ENCODE results near the gene PMPCA. TPM values are rescaled to one million over a fixed set of nuclear protein-coding genes. Genes with fewer than 3 reads are reported as not detected.

Gene PMPCA
- total RNA-seq, 1 experiment from 2014 or later = 58.4 TPM

DNA sequence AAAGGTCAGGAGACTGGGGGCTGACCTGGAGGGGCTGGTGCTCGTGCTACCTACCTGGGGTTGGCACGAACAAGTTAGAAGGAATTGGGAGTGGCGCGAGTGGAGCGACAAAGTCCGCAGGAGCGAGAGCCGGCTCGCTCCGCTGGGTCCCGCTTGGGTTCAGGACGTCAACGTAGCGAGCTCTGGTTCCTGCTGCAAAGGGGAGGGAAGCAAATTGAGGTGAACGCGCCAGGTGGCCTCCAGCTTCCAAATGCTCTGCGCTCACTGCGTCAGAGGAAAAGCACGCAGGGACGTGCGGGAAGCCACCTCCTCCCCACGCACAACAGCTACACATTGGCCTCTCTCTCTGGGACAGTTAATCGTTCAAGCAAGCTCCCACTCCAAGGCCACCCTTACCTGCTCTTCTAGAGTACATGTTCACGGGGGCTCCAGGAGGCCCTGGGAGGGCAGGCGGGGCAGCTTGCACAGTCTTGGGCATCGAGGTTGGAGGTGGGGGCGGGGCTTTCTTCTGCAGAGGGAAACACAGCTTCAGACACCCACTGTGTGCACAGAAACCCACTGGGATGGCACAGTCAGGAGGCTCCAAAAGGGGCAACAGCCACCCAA is 36.8 kb downstream of the PMPCA start:
- Histone ChIP-seq H3K4me1 (replicated peaks) (no peaks in the 10 kb centered on the region), H3K27me3 (replicated peaks) (no peaks in the 10 kb centered on the region), H3K36me3 (peaks cover 81% of the 10 kb centered on the region), H3K9me3 (replicated peaks) (no peaks in the 10 kb centered on the region), H3K27ac (no peak overlapping the region), H3K4me3 (no peak overlapping the region)
- no peak for DNase-seq (ENCODE audit: low read depth in 1 of 2, low spot score in 2 of 2)

DNA sequence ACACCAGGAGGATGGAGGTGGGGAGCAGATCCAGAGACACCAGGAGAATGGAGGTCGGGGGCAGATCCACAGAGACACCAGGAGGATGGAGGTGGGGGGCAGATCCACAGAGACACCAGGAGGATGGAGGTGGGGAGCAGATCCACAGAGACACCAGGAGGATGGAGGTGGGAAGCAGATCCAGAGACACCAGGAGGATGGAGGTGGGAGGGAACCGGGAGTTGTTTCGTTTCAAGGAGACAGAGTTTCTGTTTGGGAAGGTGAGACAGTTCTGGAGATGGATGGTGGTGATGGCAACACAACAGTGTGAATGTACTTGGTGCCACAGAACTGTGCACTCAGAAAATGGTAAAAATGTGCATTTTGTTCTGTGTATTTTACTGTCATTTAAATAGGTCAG is 38.2 kb downstream of the PMPCA start:
- Histone ChIP-seq H3K27ac (no peak overlapping the region), H3K27me3 (replicated peaks) (no peaks in the 10 kb centered on the region), H3K36me3 (peaks cover 77% of the 10 kb centered on the region), H3K4me1 (replicated peaks) (no peaks in the 10 kb centered on the region), H3K9me3 (replicated peaks) (no peaks in the 10 kb centered on the region), H3K4me3 (no peak overlapping the region)
- no peak for DNase-seq (ENCODE audit: low read depth in 1 of 2, low spot score in 2 of 2)

DNA sequence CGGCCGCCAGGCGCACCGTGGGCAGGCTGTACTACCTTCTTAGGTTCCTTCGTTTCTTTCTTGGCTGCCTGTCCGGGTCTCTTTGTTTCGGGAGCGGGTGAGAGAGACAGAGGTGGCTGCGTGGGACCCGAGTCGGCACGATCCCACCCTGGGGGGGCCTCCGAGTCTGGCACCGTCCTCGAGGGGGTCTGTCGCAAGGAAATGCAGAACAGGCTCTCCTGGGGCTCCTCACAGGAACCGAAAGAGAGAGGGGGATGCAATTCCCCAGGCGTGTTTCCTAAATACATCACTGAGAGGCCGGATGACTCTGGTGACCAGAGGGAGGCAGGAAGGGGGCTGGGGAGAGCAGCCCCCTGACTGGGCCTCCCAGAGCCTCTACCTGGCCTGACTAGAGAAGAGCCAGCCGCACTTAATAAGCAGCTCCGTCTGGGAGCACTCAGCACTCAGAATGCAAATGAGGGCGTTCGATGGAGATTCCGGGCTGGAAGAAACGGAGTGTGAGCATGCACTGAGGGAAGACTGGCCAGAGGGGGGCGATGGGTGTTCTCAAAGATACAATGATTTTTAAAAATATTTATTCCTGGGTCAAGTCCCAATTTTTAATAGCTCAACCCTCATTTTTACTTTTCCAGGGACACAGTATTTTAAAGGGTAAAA is 40.9 kb downstream of the PMPCA start:
- Histone ChIP-seq H3K36me3 (peaks cover 83% of the 10 kb centered on the region), H3K4me3 (no peak overlapping the region)
- no peak for DNase-seq (ENCODE audit: low read depth in 1 of 2, low spot score in 2 of 2)

DNA sequence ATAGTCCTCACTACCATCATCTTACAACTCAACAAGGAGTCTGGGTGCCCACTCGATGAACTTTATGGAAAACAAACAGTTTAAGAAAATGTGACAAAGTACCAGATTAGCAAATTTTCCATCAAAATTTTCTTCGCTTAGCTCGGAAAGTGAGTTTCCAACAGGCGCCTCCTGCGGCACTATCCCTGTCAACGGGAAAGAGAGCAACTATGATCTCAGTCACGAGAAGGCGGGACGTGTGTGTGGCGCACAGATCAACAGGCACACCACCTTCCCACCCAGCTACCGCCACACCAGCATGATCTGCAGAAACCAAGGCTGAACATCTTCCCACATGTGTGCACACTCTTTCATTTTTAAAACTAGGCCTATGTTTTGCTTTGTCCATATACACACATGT is 42.9 kb downstream of the PMPCA start:
- Histone ChIP-seq H3K9me3 (replicated peaks) (no peaks in the 10 kb centered on the region), H3K4me3 (no peak overlapping the region), H3K36me3 (peaks cover 84% of the 10 kb centered on the region), H3K27me3 (replicated peaks) (no peaks in the 10 kb centered on the region), H3K27ac (no peak overlapping the region), H3K4me1 (replicated peaks) (no peaks in the 10 kb centered on the region)
- no peak for DNase-seq (ENCODE audit: low read depth in 1 of 2, low spot score in 2 of 2)

More for the DNA sequence above, 40.9 kb downstream of the PMPCA start:
- Histone ChIP-seq H3K27me3 (replicated peaks) (no peaks in the 10 kb centered on the region), H3K9me3 (replicated peaks) (no peaks in the 10 kb centered on the region), H3K27ac (no peak overlapping the region), H3K4me1 (replicated peaks) (no peaks in the 10 kb centered on the region)

DNA sequence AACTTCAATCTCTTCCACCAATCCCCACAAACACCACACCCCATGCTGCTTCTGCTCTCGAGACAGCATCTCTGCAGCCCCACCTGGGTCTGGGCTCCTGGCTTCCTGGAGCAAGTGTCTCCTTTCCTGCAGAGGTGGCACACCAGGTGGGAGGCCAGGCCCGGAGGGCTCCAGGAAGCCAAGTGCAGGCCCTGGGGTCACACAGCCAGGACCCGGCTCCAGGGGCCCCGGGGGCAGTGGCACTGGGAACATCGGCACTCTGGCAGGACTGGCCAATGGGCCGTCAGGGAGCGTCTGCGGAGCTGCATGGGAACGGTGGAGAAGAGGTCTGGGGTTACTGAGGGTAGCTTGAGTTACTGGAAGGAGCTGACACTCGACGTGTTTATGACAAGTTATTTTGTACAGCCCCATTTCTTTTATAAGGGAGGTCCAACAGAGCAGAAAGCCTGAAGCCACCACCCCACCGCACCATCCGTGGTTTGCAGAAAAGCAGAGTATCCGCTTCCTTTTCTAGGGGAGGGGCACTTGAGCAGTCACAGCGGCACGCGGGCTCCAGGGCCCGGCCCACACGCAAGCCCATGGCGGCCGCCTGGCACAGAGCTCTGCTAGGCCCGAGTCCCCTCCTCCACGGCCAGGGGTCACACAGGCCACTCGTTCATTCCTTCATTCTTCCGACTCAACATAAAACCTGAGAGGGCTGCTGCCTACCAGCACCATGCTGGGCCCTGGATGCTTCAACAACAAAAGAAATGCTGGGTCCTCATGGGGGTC is 43.8 kb downstream of the PMPCA start:
- H3K36me3 ChIP-seq = peaks cover 88% of the 10 kb centered on the region

DNA sequence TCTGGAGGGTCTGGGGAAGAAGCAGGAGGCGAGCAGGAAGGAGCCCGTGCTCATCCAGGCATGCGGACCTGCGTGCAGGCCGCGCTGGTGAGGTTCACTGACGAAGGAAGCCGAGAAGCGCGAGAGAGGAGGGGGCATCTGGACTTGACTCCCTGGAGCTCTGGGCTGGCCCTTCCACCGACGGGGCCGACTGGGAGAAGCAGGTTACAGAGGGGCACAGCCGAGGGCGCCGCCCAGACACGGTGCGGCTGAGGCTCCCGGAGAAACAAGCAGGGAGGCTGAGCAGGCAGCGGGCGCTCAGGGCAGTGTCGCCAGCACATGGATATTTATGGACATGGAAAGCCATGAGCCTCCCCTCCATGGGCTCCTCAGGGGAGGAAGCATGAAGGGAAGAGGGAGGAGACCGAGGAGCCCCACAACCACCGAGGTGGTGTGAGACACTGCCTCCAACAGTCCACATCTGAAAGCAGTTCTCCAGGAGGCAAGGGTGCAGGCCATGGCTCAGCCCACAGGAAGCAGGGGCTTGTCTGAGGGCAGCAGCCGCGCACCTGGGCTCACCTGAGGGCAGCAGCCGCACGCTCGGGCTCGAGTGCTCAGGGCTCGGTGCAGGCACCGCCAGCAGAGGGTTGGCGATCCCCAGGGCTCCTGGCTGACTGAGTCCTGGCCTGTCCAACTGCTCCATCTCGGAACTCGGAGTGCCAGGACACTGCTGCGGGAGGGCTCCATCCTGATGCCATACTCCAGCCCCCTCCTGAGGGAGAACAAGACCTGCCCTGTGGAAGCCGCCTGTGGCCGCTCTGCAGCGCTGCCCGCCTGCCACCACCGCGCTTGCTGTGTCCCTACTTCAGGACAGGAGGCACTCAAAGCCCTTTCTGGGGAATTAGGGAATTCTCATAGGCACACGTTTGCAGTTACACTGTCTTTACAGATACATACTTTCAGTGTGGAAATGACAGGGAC is 44.9 kb downstream of the PMPCA start:
- H3K27ac ChIP-seq = no peak overlapping the region
- no peak overlapping the region for H3K4me3 ChIP-seq
- H3K9me3 ChIP-seq (replicated peaks) = no peaks in the 10 kb centered on the region
- DNase-seq (ENCODE audit: low read depth in 1 of 2, low spot score in 2 of 2) = no peak
- H3K4me1 ChIP-seq (replicated peaks) = no peaks in the 10 kb centered on the region
- H3K36me3 ChIP-seq = peaks cover 87% of the 10 kb centered on the region
- no peaks in the 10 kb centered on the region for H3K27me3 ChIP-seq (replicated peaks)

More for the DNA sequence above, 43.8 kb downstream of the PMPCA start:
- Histone ChIP-seq H3K4me1 (replicated peaks) (no peaks in the 10 kb centered on the region), H3K27me3 (replicated peaks) (no peaks in the 10 kb centered on the region), H3K27ac (no peak overlapping the region), H3K9me3 (replicated peaks) (no peaks in the 10 kb centered on the region), H3K4me3 (no peak overlapping the region)
- no peak for DNase-seq (ENCODE audit: low read depth in 1 of 2, low spot score in 2 of 2)

DNA sequence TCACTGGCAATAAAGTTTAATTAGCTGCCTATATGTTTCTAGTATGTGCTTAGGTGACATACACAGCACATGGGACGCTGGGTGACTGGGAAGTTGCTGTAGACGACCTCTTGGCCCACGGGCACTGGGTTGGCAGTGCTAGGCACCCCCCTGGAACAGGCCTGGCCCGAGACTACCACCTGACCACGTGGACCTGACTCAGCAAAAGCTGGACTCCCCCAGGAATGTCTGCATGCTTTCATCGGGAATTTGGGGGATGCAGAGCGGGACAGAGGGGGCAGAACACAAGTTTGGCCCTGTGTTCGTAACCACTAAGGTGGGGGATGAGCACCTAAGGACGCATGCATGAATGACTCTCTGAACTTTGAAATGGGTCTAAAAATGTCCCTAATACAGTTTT is 45.8 kb downstream of the PMPCA start:
- no peak overlapping the region for H3K27ac ChIP-seq
- H3K9me3 ChIP-seq (replicated peaks) = no peaks in the 10 kb centered on the region
- no peaks in the 10 kb centered on the region for H3K27me3 ChIP-seq (replicated peaks)
- H3K4me1 ChIP-seq (replicated peaks) = no peaks in the 10 kb centered on the region
- H3K36me3 ChIP-seq = peaks cover 85% of the 10 kb centered on the region
- no peak for DNase-seq (ENCODE audit: low read depth in 1 of 2, low spot score in 2 of 2)
- no peak overlapping the region for H3K4me3 ChIP-seq

DNA sequence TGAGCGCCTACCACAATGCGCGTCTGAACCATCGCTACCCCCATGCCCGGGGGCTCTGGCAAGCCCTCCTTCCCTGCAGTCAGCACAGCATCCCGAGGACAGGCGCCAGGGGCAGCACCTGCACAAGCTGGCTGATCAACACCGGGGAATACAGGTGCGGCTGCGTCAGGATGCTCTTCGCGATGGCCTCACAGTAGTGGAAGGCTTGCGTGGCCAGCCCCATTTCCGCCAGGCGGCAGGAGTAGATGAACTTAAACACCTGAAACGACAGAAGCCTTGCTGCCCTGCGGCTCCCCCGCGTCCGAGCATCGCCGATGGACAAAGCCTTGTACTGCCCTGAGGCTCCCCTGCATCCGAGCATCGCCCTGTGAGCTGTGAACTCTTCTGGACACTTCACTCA is 46.9 kb downstream of the PMPCA start:
- Histone ChIP-seq H3K27ac (no peak overlapping the region), H3K27me3 (replicated peaks) (no peaks in the 10 kb centered on the region), H3K36me3 (peaks cover 88% of the 10 kb centered on the region), H3K4me3 (no peak overlapping the region), H3K9me3 (replicated peaks) (no peaks in the 10 kb centered on the region), H3K4me1 (replicated peaks) (no peaks in the 10 kb centered on the region)
- no peak for DNase-seq (ENCODE audit: low read depth in 1 of 2, low spot score in 2 of 2)

DNA sequence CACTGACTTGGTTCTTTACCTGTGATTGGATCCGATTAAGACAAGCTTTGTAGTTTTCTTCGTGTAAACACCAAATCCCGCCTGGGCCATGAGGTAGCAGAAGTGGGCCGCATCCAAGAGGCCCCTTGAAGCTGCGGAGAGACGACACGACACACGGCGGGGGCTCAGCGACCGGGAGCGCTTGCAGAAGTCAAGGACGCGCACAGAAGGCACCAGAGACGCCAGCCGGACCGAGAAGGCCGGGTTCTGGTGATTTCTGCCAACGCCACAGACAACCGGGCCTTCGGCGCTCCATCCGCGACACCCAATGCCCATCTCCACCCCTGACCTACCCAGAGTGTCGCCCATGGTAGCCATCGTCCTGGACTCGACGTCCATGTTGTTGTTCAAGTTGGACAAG is 49.0 kb downstream of the PMPCA start:
- no peak for DNase-seq (ENCODE audit: low read depth in 1 of 2, low spot score in 2 of 2)
- Histone ChIP-seq H3K9me3 (replicated peaks) (no peaks in the 10 kb centered on the region), H3K27ac (no peak overlapping the region), H3K27me3 (replicated peaks) (no peaks in the 10 kb centered on the region), H3K4me1 (replicated peaks) (no peaks in the 10 kb centered on the region), H3K4me3 (no peak overlapping the region), H3K36me3 (peaks cover 94% of the 10 kb centered on the region)

DNA sequence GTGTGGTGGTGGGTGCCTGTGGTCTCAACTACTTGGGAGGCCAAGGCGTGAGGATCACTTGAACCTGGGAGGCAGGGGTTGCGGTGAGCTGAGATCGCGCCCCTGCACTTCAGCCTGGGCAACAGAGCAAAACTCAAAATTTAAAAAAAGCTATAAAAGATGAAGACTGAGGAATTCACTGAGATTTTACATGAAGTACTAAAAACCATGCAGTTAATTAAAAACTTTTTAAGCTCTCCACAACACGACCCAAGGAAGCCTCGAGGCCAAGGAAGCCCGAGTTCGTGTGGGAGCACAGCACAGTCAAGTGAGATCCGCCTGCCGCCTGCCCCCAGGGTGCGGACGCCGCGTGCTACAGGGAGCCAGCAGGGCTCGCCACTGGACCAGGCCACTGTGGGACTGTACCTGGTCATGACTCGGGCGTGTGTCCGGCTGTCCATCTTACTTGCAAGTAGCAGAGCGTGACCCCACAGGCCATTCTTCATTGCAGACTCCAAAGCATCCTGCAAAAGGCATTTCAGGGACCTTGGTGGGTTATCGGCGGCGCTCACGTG is 50.4 kb downstream of the PMPCA start:
- no peak for DNase-seq (ENCODE audit: low read depth in 1 of 2, low spot score in 2 of 2)
- H3K36me3 ChIP-seq = peaks cover 96% of the 10 kb centered on the region
- no peak overlapping the region for H3K4me3 ChIP-seq

DNA sequence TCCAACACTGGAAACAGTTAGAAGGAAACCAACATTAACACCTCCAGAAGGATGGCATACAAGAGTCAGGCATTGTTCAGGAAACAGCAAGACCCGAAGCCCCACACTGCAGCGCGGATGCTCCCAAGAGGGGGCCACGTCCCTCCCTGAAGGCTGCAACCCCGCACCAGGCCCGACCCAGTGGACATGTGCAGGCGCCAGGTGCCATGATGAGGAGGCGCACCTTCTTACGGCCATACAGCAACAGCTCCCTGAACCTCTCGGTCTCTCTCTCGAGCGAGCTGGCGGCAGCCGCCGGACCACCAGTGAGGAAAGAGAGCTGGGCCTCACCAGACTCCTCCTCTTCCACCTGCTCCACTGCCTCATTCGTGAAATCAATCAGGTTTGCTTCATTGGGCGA is 52.2 kb downstream of the PMPCA start:
- H3K27me3 ChIP-seq (replicated peaks) = no peaks in the 10 kb centered on the region
- no peak for DNase-seq (ENCODE audit: low read depth in 1 of 2, low spot score in 2 of 2)
- no peaks in the 10 kb centered on the region for H3K9me3 ChIP-seq (replicated peaks)
- H3K36me3 ChIP-seq = peaks cover 96% of the 10 kb centered on the region
- H3K4me3 ChIP-seq = no peak overlapping the region
- H3K4me1 ChIP-seq (replicated peaks) = no peaks in the 10 kb centered on the region
- H3K27ac ChIP-seq = no peak overlapping the region

More for the DNA sequence above, 50.4 kb downstream of the PMPCA start:
- Histone ChIP-seq H3K4me1 (replicated peaks) (no peaks in the 10 kb centered on the region), H3K27me3 (replicated peaks) (no peaks in the 10 kb centered on the region), H3K9me3 (replicated peaks) (no peaks in the 10 kb centered on the region), H3K27ac (no peak overlapping the region)

DNA sequence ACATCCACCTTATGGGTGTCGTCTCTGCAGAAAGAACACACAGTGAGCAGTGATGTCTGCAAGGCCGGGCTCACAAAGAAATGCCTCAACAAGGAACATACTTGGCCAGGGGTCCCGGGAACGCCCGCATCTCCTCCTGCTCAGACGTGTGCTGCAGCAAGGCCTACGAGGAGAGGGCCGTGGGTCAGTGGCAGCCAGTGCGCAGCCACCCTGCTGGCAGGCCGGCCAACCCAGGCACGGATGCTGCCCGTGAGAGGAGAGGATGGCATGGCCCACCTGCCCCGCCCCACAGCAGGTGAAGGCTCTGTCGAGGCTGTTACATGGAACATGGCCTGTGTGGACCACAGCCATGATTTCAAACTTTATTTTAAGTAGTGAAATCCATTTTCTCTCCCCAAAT is 53.1 kb downstream of the PMPCA start:
- Histone ChIP-seq H3K27ac (no peak overlapping the region), H3K36me3 (peaks cover 97% of the 10 kb centered on the region), H3K9me3 (replicated peaks) (no peaks in the 10 kb centered on the region), H3K4me3 (no peak overlapping the region), H3K27me3 (replicated peaks) (no peaks in the 10 kb centered on the region), H3K4me1 (replicated peaks) (no peaks in the 10 kb centered on the region)
- DNase-seq (ENCODE audit: low read depth in 1 of 2, low spot score in 2 of 2) = no peak

DNA sequence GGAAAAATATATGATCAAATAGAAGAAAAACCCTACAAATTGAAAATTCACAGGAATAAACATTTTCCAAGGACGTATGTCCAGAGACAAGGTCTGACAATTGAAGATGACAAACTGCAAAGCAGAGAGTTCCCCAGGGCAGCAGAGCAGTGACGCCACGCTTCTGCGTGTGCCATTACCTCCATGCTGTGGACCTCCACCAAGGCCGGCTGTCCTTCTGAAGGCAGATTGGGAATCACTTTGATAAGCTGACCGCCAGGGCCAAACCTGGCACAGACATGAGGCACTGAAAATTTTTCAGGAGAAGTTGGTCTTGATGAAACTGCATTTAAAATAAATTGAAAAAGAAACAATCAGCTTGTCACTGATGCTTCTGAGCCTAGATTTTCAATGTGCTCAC is 53.8 kb downstream of the PMPCA start:
- H3K4me3 ChIP-seq = no peak overlapping the region
- no peak for DNase-seq (ENCODE audit: low read depth in 1 of 2, low spot score in 2 of 2)
- H3K27ac ChIP-seq = no peak overlapping the region
- no peaks in the 10 kb centered on the region for H3K9me3 ChIP-seq (replicated peaks)
- no peaks in the 10 kb centered on the region for H3K4me1 ChIP-seq (replicated peaks)
- peaks cover 97% of the 10 kb centered on the region for H3K36me3 ChIP-seq
- H3K27me3 ChIP-seq (replicated peaks) = no peaks in the 10 kb centered on the region
